Caco-2 (cell line): ENCODE data around the gene PSMA1. TPM values are rescaled to one million over a fixed set of nuclear protein-coding genes. Genes with fewer than 3 reads are reported as not detected.

Experiments
- BruUV-seq: library from RNA; stranded (reverse); fragments of 400-500 nt; replicated peaks from 2 replicates; lab custom pipeline; 2021; lab: Mats Ljungman, UMichigan
- CTCF ChIA-PET: fragments of 300-600 bp; sonication (Branson Sonifier 250); formaldehyde crosslinking; loops from one replicate; lab custom pipeline; 2022; ENCODE audit warnings: antibody characterized with exemption; lab: Charles Lee
- POLR2A ChIA-PET: fragments of 300-600 bp; sonication (Branson Sonifier 250); formaldehyde crosslinking; loops from one replicate; lab custom pipeline; 2022; ENCODE audit warnings: antibody characterized with exemption; lab: Charles Lee
- DNase-seq, 2 experiments: peaks; one replicate each; pipeline versions ENCODE4 v3.0.0 to v3.0.0-alpha.2; 2020 to 2022
- H3K27me3 ChIP-seq: replicated peaks from 2 replicates; pipeline ENCODE4 v1.6.0; 2011; ENCODE audit warnings: low read length; ENCODE audit not compliant: control insufficient read depth, insufficient read depth
- H3K36me3 ChIP-seq: 2 replicates; pipeline ENCODE4 v1.5.1; 2011; ENCODE audit warnings: low read length; ENCODE audit not compliant: control insufficient read depth, insufficient read depth
- H3K4me1 ChIP-seq: fragments of 250-450 bp; sonication (Bioruptor Pico); 2 replicates; pipeline ENCODE4 v1.5.1; 2020; ENCODE audit warnings: mild to moderate bottlenecking
- H3K4me3 ChIP-seq: 2 replicates; pipeline ENCODE4 v1.5.1; 2011; ENCODE audit warnings: low read depth, mild to moderate bottlenecking, control low read depth, low read length
- H3K9me3 ChIP-seq: fragments of 250-450 bp; sonication (Bioruptor Pico); 2 replicates; pipeline ENCODE4 v1.5.1; 2020; ENCODE audit warnings: mild to moderate bottlenecking, moderate library complexity
- H3K27ac Mint-ChIP-seq: one replicate; pipeline ENCODE4 v1.8.0; 2022; ENCODE audit warnings: mixed read lengths; ENCODE audit not compliant: unreplicated experiment
- H3K27me3 Mint-ChIP-seq: one replicate; pipeline ENCODE4 v1.8.0; 2022; ENCODE audit warnings: mixed read lengths; ENCODE audit not compliant: insufficient read depth, unreplicated experiment
- H3K36me3 Mint-ChIP-seq: one replicate; pipeline ENCODE4 v1.8.0; 2022; ENCODE audit warnings: mild to moderate bottlenecking, mixed read lengths; ENCODE audit not compliant: insufficient read depth, unreplicated experiment
- H3K4me1 Mint-ChIP-seq: one replicate; pipeline ENCODE4 v1.8.0; 2022; ENCODE audit warnings: low read depth, mixed read lengths; ENCODE audit not compliant: unreplicated experiment
- H3K4me3 Mint-ChIP-seq: one replicate; pipeline ENCODE4 v1.8.0; 2022; ENCODE audit warnings: mild to moderate bottlenecking, moderate library complexity, mixed read lengths; ENCODE audit not compliant: unreplicated experiment
- H3K9me3 Mint-ChIP-seq: one replicate; pipeline ENCODE4 v1.8.0; 2022; ENCODE audit warnings: mixed read lengths; ENCODE audit not compliant: unreplicated experiment
- intact Hi-C: fragments of 100-400 bp; cut with micrococcal nuclease; formaldehyde crosslinking; loops from one replicate; pipeline ENCODE4 v1.10.0; 2022; ENCODE audit not compliant: unreplicated experiment
- total RNA-seq: library from RNA; stranded (reverse); gene quantifications from 2 replicates; pipeline ENCODE4 v1.2.3, GENCODE V29; 2022
- TF ChIP-seq, protein P1 (sequence below), 2 experiments: fragments of 200-600 bp in 1 of 2; IDR thresholded peaks; 1 replicate in 1 of 2; 2 replicates in 1 of 2; pipeline versions ENCODE4 v1.5.1 to v1.8.0; 2011 to 2022; ENCODE audit warnings: antibody characterized with exemption in 1 of 2, control low read depth in 1 of 2, inconsistent platforms in 1 of 2, low read depth in 1 of 2, low read length in 1 of 2, mild to moderate bottlenecking in 1 of 2, moderate library complexity in 1 of 2; ENCODE audit not compliant: insufficient read depth in 1 of 2, severe bottlenecking in 1 of 2, unreplicated experiment in 1 of 2

Gene PSMA1
- total RNA-seq, 1 experiment from 2014 or later: 194 TPM

DNA sequence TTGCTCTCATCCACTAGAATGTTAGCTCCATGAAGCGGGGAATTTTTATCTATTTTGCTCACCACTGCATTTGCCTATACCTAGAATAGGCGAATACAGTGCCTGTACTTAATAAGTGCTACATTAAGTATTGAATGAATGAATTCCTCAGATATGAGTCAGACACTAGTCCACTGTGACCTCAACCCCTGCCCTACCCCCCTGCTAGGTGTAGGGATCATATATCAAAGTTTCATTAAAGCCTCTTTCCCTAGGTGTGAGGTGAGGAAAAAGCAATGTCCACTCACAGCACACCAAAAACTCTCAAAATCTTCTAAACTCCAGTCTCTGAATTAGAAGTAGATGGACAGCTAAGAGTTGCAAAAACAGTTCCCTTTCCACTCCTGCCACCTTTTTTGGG is 9.8 kb upstream of the PSMA1 start:
- no peaks in the 10 kb centered on the region for H3K36me3 Mint-ChIP-seq
- H3K9me3 Mint-ChIP-seq: no peaks in the 10 kb centered on the region
- ChIA-PET CTCF (no interaction called here), POLR2A (no interaction called here)
- H3K4me3 Mint-ChIP-seq: no peak overlapping the region
- Histone ChIP-seq H3K27me3 (no peaks in the 10 kb centered on the region), H3K4me1 (0 out of 2 replicates have a peak, but pooled peaks cover 11% of the 10 kb centered on the region), H3K4me3 (no peak overlapping the region), H3K36me3 (no peaks in the 10 kb centered on the region), H3K9me3 (no peaks in the 10 kb centered on the region)
- peak in 1 of 2 experiments; percentile 6 for DNase-seq
- TF ChIP-seq, protein P1, sequence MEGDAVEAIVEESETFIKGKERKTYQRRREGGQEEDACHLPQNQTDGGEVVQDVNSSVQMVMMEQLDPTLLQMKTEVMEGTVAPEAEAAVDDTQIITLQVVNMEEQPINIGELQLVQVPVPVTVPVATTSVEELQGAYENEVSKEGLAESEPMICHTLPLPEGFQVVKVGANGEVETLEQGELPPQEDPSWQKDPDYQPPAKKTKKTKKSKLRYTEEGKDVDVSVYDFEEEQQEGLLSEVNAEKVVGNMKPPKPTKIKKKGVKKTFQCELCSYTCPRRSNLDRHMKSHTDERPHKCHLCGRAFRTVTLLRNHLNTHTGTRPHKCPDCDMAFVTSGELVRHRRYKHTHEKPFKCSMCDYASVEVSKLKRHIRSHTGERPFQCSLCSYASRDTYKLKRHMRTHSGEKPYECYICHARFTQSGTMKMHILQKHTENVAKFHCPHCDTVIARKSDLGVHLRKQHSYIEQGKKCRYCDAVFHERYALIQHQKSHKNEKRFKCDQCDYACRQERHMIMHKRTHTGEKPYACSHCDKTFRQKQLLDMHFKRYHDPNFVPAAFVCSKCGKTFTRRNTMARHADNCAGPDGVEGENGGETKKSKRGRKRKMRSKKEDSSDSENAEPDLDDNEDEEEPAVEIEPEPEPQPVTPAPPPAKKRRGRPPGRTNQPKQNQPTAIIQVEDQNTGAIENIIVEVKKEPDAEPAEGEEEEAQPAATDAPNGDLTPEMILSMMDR (IDR thresholded peaks at IDR 0.05; ENCODE audit: insufficient read depth in 1 of 2, low read depth in 1 of 2, low read length in 1 of 2, severe bottlenecking in 1 of 2, unreplicated experiment in 1 of 2): no peak
- no peaks in the 10 kb centered on the region for H3K27me3 Mint-ChIP-seq
- intact Hi-C loops: no loop called here
- H3K27ac Mint-ChIP-seq: no peak overlapping the region
- BruUV-seq: no TSS peak
- no peaks in the 10 kb centered on the region for H3K4me1 Mint-ChIP-seq

DNA sequence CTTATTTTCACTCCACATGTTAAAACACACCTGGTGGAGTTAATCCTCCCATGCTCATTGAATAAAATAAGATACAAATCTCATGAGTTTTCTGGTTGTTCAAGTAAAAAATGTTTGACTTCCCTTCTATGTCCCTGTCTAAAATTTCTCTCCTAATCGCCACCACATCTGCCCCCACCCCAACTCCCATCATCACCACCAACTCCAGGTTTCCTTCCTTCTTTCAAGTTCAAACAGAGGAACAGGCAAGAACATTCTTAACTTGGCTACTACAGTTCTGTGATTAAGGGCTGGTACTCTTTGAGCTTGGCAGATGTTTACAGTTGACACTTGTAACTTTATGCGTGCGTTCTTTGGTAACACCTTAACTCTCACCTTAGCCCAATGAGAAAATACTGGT is 9.1 kb upstream of the PSMA1 start:
- H3K36me3 Mint-ChIP-seq: no peaks in the 10 kb centered on the region
- no peak for DNase-seq
- BruUV-seq: no TSS peak
- H3K9me3 Mint-ChIP-seq: no peaks in the 10 kb centered on the region
- no peak overlapping the region for H3K4me3 ChIP-seq
- H3K27me3 ChIP-seq: no peaks in the 10 kb centered on the region
- CTCF ChIA-PET: no interaction called here
- no peaks in the 10 kb centered on the region for H3K27me3 Mint-ChIP-seq
- TF ChIP-seq, protein P1 (IDR thresholded peaks at IDR 0.05; ENCODE audit: insufficient read depth in 1 of 2, low read depth in 1 of 2, low read length in 1 of 2, severe bottlenecking in 1 of 2, unreplicated experiment in 1 of 2): no peak
- H3K9me3 ChIP-seq: no peaks in the 10 kb centered on the region
- no peaks in the 10 kb centered on the region for H3K4me1 Mint-ChIP-seq
- no peak overlapping the region for H3K27ac Mint-ChIP-seq
- no peak overlapping the region for H3K4me3 Mint-ChIP-seq
- POLR2A ChIA-PET: no interaction called here
- H3K4me1 ChIP-seq: 0 out of 2 replicates have a peak, but pooled peaks cover 11% of the 10 kb centered on the region
- no peaks in the 10 kb centered on the region for H3K36me3 ChIP-seq
- intact Hi-C loops: no loop called here

DNA sequence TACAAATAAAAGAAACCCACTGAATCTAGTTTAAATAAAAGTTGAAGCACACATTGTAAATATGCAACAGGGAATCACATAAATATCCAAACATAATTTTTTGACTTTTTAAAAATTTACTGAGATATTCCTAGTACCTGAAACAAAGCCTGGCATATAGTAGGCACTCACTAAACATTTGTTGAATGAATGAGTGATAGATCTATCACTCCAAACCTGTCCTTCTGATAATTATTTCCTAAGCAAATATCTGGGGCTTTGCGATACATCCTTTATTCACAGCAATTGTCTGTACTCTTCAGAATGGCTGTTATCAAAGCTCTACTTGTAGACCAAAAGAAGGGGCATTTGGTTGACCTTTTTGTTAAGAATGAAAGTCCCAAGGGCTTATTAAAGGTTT is 2.6 kb upstream of the PSMA1 start:
- ChIA-PET CTCF (no interaction called here), POLR2A (no interaction called here)
- Histone ChIP-seq H3K9me3 (no peaks in the 10 kb centered on the region), H3K36me3 (no peaks in the 10 kb centered on the region; the same call in none of the 2 replicates), H3K27me3 (no peaks in the 10 kb centered on the region), H3K4me3 (no peak overlapping the region), H3K4me1 (peaks cover 6% of the 10 kb centered on the region; the same call in 1 of the 2 replicates)
- DNase-seq: no peak
- H3K4me3 Mint-ChIP-seq: no peak overlapping the region
- BruUV-seq: no TSS peak
- no peaks in the 10 kb centered on the region for H3K9me3 Mint-ChIP-seq
- peaks cover 22% of the 10 kb centered on the region for H3K36me3 Mint-ChIP-seq
- H3K27ac Mint-ChIP-seq: no peak overlapping the region
- intact Hi-C loops: loop anchor here (5.0 kb wide), 1 partner anchor 120 kb away; the partner anchor contains the start of gene PDE3B
- TF ChIP-seq, protein P1 (IDR thresholded peaks at IDR 0.05; ENCODE audit: insufficient read depth in 1 of 2, low read depth in 1 of 2, low read length in 1 of 2, severe bottlenecking in 1 of 2, unreplicated experiment in 1 of 2): no peak
- H3K4me1 Mint-ChIP-seq: peaks cover 11% of the 10 kb centered on the region
- no peaks in the 10 kb centered on the region for H3K27me3 Mint-ChIP-seq
